Epithelial cell of esophagus (primary cell): Measurements from ENCODE around the gene FSTL4.
"Not testable (repeated sequence)": the region's sequence is repeated elsewhere in the genome, so short reads cannot be mapped to it uniquely, and the experiment has no call there.

Experiments used
- DNase-seq: peaks from one replicate; pipeline ENCODE4 v3.0.0; 2010; ENCODE audit warnings: low read depth
- H3K4me3 ChIP-seq: 2 replicates; pipeline ENCODE4 v1.5.1; 2011; ENCODE audit warnings: mild to moderate bottlenecking, low read length, control low read depth
- TF ChIP-seq, protein P1 (sequence below): IDR thresholded peaks from 2 replicates; pipeline ENCODE4 v1.5.1; 2011; ENCODE audit warnings: low read depth, mild to moderate bottlenecking, low read length, control low read depth, inconsistent platforms; ENCODE audit not compliant: insufficient read depth; ENCODE audit errors: missing control alignments

The FSTL4 gene

GRCh38 chr5:133192716-133193115, 419.6 kb downstream of the FSTL4 start:
- TF ChIP-seq, protein P1, sequence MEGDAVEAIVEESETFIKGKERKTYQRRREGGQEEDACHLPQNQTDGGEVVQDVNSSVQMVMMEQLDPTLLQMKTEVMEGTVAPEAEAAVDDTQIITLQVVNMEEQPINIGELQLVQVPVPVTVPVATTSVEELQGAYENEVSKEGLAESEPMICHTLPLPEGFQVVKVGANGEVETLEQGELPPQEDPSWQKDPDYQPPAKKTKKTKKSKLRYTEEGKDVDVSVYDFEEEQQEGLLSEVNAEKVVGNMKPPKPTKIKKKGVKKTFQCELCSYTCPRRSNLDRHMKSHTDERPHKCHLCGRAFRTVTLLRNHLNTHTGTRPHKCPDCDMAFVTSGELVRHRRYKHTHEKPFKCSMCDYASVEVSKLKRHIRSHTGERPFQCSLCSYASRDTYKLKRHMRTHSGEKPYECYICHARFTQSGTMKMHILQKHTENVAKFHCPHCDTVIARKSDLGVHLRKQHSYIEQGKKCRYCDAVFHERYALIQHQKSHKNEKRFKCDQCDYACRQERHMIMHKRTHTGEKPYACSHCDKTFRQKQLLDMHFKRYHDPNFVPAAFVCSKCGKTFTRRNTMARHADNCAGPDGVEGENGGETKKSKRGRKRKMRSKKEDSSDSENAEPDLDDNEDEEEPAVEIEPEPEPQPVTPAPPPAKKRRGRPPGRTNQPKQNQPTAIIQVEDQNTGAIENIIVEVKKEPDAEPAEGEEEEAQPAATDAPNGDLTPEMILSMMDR: no peak
- H3K4me3 ChIP-seq: no peak overlapping the region
- no peak for DNase-seq

- H3K4me3 ChIP-seq: no peak overlapping the region
- TF ChIP-seq, protein P1: no peak
- no peak for DNase-seq
Observed at GRCh38 chr5:133189881-133190280, 422.5 kb downstream of the FSTL4 start.

- H3K4me3 ChIP-seq: no peak overlapping the region
- DNase-seq: no peak
- TF ChIP-seq, protein P1: no peak
Observed at GRCh38 chr5:133179405-133179804, 432.9 kb downstream of the FSTL4 start.

DNA sequence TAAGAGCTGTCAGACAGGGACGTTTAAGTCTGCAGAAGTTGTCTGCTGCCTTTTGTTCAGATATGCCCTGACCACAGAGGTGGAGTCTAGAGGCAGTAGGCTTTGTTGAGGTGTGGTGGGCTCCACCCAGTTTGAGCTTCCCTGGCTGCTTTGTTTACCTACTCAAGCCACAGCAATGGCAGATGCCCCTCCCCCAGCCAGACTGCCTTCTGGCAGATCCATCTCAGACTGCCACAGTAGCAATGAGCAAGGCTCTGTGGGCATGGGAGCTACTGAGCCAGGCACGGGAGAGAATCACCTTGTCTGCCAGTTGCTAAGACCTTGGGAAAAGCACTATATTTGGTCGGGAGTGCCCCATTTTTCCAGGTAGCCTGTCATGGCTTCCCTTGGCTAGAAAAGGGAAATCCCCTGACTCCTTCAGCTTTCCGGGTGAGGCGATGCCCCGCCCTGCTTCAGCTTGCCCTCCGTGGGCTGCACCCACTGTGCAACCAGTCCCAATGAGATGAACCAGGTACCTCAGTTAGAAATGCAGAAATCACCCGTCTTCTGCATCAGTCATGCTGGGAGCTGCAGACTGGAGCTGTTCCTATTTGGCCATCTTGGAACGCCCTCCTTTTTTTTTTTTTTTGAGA, 441.5 kb downstream of the FSTL4 start:
- peak; percentile 16 for DNase-seq
- not testable (repeated sequence) for H3K4me3 ChIP-seq

- no peak for DNase-seq
Observed at GRCh38 chr5:133164759-133165158, 447.6 kb downstream of the FSTL4 start.

GRCh38 chr5:133163839-133164238, 448.5 kb downstream of the FSTL4 start:
- no peak for DNase-seq
- H3K4me3 ChIP-seq: no peak overlapping the region
- TF ChIP-seq, protein P1: no peak

More at GRCh38 chr5:133164759-133165158, 447.6 kb downstream of the FSTL4 start:
- TF ChIP-seq, protein P1: no peak
- no peak overlapping the region for H3K4me3 ChIP-seq

DNA sequence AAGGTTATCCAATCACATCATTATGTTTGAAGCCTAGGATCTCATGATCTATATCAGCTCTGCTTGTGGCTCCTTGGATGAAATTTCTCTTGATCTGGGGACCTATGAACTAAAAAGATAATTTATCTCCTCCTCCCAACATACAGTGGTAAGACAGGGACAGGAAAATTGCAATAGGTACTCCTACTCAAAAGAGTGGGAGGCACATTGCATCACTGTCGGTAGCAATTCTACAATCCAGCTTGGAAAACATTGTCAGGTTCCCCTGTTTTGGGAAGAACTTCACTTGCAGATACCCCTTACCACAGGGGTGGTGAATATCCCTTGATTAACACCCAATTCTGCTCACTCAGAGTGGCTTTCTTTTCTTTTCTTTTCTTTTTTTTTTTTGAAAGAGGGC, 452.8 kb downstream of the FSTL4 start:
- DNase-seq: no peak

More for the DNA sequence above, 452.8 kb downstream of the FSTL4 start:
- H3K4me3 ChIP-seq: no peak overlapping the region
- TF ChIP-seq, protein P1: no peak
